ENCODE data around the gene FBLN2.

DNA sequence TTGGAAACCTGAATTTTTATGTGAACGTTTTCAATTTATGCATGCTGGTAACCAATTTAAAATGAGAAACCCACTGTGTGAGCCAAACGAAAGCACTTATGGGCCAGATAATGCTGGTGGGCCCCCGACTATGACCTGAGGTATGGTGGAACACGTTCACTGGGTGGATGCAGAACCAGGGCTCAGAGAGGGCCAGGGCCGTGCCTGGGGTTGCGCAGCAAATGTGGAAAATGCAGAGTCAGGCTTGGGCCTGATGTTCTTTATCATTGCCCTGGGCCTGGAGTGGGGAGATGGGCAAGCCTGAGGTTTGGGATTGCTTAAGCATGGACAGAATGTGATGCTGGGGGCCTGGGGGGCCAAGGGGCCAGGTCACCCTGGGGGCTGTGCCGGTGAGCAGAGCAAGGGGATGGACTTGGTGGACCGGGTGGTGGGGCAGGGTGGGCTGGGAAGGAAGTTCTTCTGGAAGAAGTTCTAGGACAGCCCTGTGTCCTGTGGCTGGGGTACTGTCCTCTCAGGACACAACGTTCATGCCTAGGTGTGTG lies 17.9 kb downstream of the FBLN2 start:
- no peak for TF ChIP-seq CTCF (IDR thresholded peaks at IDR 0.05)
- TF ChIP-seq POLR2A (IDR thresholded peaks at IDR 0.05): no peak
